Left ventricle myocardium inferior (tissue), 1 donor: Measurements from ENCODE around the gene APIP. TPM values are rescaled to one million over a fixed set of nuclear protein-coding genes. Genes with fewer than 3 reads are reported as not detected.
A peak's percentile ranks its signal among the peaks of the same experiment; 100 is the strongest.
"Not testable (repeated sequence)": the region's sequence is repeated elsewhere in the genome, so short reads cannot be mapped to it uniquely, and the experiment has no call there.

ENCODE experiments used
- DNase-seq: peaks from one replicate; pipeline ENCODE4 v3.0.0-alpha.2; 2020
- H3K27ac ChIP-seq: fragments of 200-600 bp; replicated peaks from 2 replicates; pipeline ENCODE4 v1.8.0; 2021
- H3K27me3 ChIP-seq: fragments of 200-600 bp; 2 replicates; pipeline ENCODE4 v1.8.0; 2021; ENCODE audit warnings: low read depth
- H3K36me3 ChIP-seq: fragments of 200-600 bp; 2 replicates; pipeline ENCODE4 v1.8.0; 2021
- H3K4me1 ChIP-seq: fragments of 200-600 bp; 2 replicates; pipeline ENCODE4 v1.8.0; 2021
- H3K4me3 ChIP-seq: fragments of 200-600 bp; 2 replicates; pipeline ENCODE4 v1.8.0; 2021; ENCODE audit warnings: mild to moderate bottlenecking, moderate library complexity
- H3K9me3 ChIP-seq: fragments of 200-600 bp; replicated peaks from 2 replicates; pipeline ENCODE4 v1.8.0; 2021
- intact Hi-C: fragments of 100-400 bp; cut with micrococcal nuclease; formaldehyde crosslinking; loops from one replicate; pipeline ENCODE4 v1.11.0; 2022
- total RNA-seq: library from RNA; stranded (reverse); fragmentation: NEBNext Ultra II Directional; extraction: Animal tissue kit (Norgen Biotek cat#: 25700); gene quantifications from one replicate; pipeline ENCODE4 v1.2.1, GENCODE V29; 2021
- TF ChIP-seq, protein P1 (sequence below): fragments of 200-600 bp; IDR thresholded peaks from 2 replicates; pipeline ENCODE4 v1.8.0; 2021; ENCODE audit warnings: antibody characterized with exemption, mild to moderate bottlenecking, borderline replicate concordance
- donor health status: DM: no; HTN: yes; CAD: no; lungs with severe emphysema.

The APIP gene
- total RNA-seq, 1 donor from 2014 or later: 24.3 TPM

DNA sequence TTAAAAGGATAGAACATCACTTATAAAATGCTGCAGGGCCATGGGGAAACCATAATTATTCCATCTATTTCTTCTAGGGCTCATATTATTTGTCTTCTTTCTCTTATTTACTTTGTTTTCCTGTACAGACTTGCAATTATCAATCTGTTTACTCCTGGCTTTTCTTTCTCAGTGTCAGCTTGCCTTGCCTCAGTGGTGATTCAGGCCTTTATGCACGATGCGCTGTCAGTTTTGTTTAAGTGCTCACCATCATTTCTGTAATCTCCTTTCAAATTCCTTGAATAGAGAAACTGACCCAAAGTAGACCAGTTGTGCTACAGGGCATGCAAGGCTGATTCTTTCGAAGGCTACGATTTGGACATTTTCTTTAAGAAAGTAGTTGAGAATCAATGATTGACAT lies 5.0 kb upstream of the APIP start:
- Histone ChIP-seq H3K4me3 (no peak overlapping the region), H3K36me3 (no peaks in the 10 kb centered on the region), H3K27me3 (no peaks in the 10 kb centered on the region), H3K9me3 (no peaks in the 10 kb centered on the region), H3K4me1 (peaks cover 75% of the 10 kb centered on the region), H3K27ac (no peak overlapping the region)
- TF ChIP-seq, protein P1, sequence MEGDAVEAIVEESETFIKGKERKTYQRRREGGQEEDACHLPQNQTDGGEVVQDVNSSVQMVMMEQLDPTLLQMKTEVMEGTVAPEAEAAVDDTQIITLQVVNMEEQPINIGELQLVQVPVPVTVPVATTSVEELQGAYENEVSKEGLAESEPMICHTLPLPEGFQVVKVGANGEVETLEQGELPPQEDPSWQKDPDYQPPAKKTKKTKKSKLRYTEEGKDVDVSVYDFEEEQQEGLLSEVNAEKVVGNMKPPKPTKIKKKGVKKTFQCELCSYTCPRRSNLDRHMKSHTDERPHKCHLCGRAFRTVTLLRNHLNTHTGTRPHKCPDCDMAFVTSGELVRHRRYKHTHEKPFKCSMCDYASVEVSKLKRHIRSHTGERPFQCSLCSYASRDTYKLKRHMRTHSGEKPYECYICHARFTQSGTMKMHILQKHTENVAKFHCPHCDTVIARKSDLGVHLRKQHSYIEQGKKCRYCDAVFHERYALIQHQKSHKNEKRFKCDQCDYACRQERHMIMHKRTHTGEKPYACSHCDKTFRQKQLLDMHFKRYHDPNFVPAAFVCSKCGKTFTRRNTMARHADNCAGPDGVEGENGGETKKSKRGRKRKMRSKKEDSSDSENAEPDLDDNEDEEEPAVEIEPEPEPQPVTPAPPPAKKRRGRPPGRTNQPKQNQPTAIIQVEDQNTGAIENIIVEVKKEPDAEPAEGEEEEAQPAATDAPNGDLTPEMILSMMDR: no peak
- DNase-seq: no peak
- intact Hi-C loops: loop anchor here (10.0 kb wide), 1 partner anchor 314 kb away; no protein-coding TSS in a partner anchor

DNA sequence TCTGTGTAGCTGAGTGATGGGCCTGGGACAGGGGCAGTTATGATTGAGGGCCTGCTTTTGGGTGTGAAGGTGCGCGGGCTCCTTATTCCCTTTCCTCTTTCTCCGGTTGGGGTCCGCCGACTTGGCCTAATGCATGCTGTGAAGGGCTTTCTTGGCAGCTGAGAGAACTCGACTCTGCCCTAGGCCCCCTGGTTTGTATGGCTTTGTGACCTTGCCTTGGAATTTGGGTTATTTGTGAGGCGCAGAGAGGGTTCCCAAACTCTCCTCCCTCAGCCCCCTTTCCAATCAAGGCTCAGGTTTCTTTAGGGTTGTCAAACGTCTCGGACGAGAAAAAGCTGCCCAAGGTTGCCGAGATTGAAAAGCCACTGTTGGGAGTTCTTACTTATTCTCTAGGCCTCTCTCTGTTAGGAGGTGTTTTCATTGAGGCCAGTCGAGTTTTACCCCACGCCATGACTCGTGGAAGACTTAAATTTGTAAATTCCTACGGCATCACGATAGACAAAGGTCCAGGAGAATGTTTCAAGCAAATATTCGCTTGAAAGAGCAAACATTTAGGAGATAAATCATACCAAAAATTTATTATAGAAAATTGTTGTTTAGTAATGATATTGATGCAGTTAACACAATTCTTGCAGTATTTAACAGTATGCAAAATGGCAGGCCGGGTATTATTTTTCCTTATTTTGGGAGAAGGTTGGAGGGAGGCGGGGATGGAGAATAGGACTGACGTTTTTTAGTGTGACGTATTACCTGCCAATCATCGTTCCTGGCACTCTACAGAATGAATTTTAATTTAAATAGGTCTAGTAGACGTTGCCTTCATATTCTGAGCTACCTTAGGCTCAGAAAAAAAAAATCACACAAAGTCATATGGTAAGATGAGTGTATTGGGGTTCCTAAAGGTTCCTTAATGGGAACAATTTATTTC lies 928 bp upstream of the APIP start:
- intact Hi-C loops: no loop called here

DNA sequence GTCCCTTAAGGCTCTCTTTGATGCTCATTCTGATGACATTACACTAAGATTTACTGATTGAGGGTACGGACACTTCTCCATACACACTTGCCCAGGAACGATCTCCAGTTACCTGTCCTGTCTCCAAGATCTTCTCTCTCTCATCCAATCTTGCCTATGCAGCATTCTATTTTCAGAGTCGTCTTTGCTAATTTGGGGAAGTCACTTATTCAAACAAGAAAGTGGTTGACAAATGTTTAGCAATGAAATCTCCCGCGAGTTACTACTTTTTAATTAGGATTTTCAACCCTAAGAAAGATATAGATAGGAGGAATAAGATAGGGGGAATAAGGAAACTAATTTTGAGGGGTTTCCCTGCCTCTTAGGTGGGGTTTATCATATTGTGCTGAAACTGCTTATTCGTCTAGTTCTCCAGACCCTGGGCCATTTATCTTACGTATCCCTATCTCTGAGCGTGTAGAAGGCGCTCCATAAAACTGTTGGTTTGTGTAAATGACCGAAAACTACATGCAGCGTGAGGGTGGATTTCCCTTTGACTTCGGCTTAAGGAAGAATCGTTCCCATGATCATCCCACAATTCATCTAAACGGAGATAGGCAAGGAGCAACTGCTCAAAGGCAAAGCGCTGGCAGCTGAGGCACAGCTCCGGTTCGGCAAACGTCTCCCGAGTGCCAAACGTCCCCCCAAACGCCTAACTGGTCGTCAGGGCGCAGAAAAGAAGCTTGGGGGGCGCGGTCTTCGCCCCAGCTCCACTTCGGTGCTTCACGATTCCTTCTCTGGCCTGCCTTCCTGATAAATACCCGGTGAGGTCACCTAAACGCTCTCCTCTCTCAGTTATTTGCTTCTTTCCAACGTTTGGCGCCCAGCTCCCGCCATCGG lies 804 bp downstream of the APIP start:
- peak overlapping the region; percentile 98 for H3K27ac ChIP-seq
- H3K36me3 ChIP-seq: no peaks in the 10 kb centered on the region
- H3K27me3 ChIP-seq: no peaks in the 10 kb centered on the region
- peak overlapping the region; percentile 91 for H3K4me3 ChIP-seq
- no peaks in the 10 kb centered on the region for H3K9me3 ChIP-seq
- no peak for DNase-seq
- peaks cover 42% of the 10 kb centered on the region for H3K4me1 ChIP-seq
- intact Hi-C loops: no loop called here
- TF ChIP-seq, protein P1: no peak

More for the DNA sequence above, 928 bp upstream of the APIP start:
- peak overlapping the region; percentile 91 for H3K4me3 ChIP-seq
- H3K4me1 ChIP-seq: peaks cover 60% of the 10 kb centered on the region
- no peaks in the 10 kb centered on the region for H3K36me3 ChIP-seq
- peak overlapping the region; percentile 98 for H3K27ac ChIP-seq
- DNase-seq: no peak
- no peaks in the 10 kb centered on the region for H3K27me3 ChIP-seq
- H3K9me3 ChIP-seq: no peaks in the 10 kb centered on the region
- TF ChIP-seq, protein P1: no peak

DNA sequence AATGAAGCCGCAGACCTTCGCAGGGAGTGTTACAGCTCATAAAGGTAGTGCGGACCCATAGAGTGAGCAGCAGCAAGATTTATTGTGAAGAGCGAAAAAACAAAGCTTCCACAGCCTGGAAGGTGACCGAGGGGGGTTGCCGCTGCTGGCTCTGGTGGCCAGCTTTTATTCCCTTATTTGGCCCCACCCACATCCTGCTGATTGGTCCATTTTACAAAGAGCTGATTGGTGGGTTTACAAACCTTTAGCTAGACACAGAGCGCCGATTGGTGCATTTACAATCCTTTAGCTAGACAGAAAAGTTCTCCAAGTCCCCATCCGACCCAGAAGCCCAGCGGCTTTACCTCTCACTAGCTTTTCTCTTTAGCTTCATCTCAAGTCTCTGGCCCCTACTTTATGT lies 2.6 kb downstream of the APIP start:
- H3K4me3 ChIP-seq, H3K27ac ChIP-seq, intact Hi-C loops, H3K9me3 ChIP-seq, H3K27me3 ChIP-seq, DNase-seq, H3K36me3 ChIP-seq: not testable (repeated sequence)
- peaks cover 37% of the 10 kb centered on the region for H3K4me1 ChIP-seq

DNA sequence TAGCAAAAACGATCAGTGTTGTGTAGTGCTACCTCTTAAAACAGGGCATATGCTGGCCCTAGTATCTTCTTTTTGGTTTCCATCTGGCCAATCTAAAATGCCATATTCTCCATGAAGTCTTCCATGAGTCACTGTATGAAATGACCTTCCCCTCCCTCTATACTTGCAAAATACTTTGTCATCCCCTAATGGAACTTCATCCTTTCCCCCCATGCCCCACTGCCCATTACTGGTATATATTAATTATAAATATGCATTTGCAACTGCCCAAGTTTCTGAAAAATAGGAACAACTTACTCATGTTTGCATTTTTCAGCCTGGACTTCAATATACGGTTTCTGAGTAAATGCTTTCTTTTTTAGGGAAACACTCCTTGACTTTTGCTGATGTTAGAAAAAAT lies 4.5 kb downstream of the APIP start:
- H3K9me3 ChIP-seq: no peaks in the 10 kb centered on the region
- no peak overlapping the region for H3K27ac ChIP-seq
- H3K4me1 ChIP-seq: peaks cover 22% of the 10 kb centered on the region
- H3K4me3 ChIP-seq: no peak overlapping the region
- H3K27me3 ChIP-seq: no peaks in the 10 kb centered on the region
- TF ChIP-seq, protein P1: no peak
- no peak for DNase-seq
- intact Hi-C loops: no loop called here
- H3K36me3 ChIP-seq: peaks cover 3% of the 10 kb centered on the region
